Lung microvascular endothelial cell (primary cell): ENCODE data around the gene KCNQ1. TPM values are rescaled to one million over a fixed set of nuclear protein-coding genes. Genes with fewer than 3 reads are reported as not detected.

Experiments
- DNase-seq, 2 donors: peaks; one replicate each; pipeline versions ENCODE4 v3.0.0 to v3.0.0-alpha.2; 2010; ENCODE audit warnings: low read depth in 2 of 2
- total RNA-seq: library from RNA; depleted of rRNA; stranded (reverse); fragments of >200 nt; gene quantifications from 2 replicates; pipeline ENCODE4 v1.2.1, GENCODE V29; 2014

The KCNQ1 gene
- total RNA-seq, 1 donor from 2014 or later, result not detected

- DNase-seq, result no peak
Observed at GRCh38 chr11:2443406-2443805, 1.4 kb upstream of the KCNQ1 start.

GRCh38 chr11:2443881-2444820 lies 657 bp upstream of the KCNQ1 start, which contains the start of gene TRPM5:
Gene TRPM5, minus strand, starts transcription at chr11:2444514. Its CDS starts 21,478 bp downstream, at chr11:2423036.
- DNase-seq, result no peak

- DNase-seq, result no peak
Observed at GRCh38 chr11:2445746-2446551, 1.1 kb downstream of the KCNQ1 start.

GRCh38 chr11:2446590-2447252 lies 1.9 kb downstream of the KCNQ1 start:
- DNase-seq, result no peak

GRCh38 chr11:2447253-2447950 lies 2.6 kb downstream of the KCNQ1 start:
- DNase-seq, result no peak

GRCh38 chr11:2447951-2448650 lies 3.3 kb downstream of the KCNQ1 start:
- no peak for DNase-seq

GRCh38 chr11:2448661-2449547 lies 4.1 kb downstream of the KCNQ1 start:
- DNase-seq, result no peak

GRCh38 chr11:2449548-2450320 lies 4.9 kb downstream of the KCNQ1 start:
- DNase-seq, result no peak

GRCh38 chr11:2450321-2451041 lies 5.7 kb downstream of the KCNQ1 start:
- no peak for DNase-seq

- DNase-seq, result no peak
Observed at GRCh38 chr11:2451336-2451735, 6.5 kb downstream of the KCNQ1 start.

- DNase-seq, result no peak
Observed at GRCh38 chr11:2451916-2452315, 7.1 kb downstream of the KCNQ1 start.

- DNase-seq, result no peak
Observed at GRCh38 chr11:2452321-2453012, 7.7 kb downstream of the KCNQ1 start.

GRCh38 chr11:2453436-2453835 lies 8.6 kb downstream of the KCNQ1 start:
- no peak for DNase-seq

- no peak for DNase-seq
Observed at GRCh38 chr11:2458321-2458720, 13.5 kb downstream of the KCNQ1 start.

GRCh38 chr11:2459016-2459725 lies 14.4 kb downstream of the KCNQ1 start:
- DNase-seq, result no peak

- no peak for DNase-seq
Observed at GRCh38 chr11:2459796-2460531, 15.2 kb downstream of the KCNQ1 start.
